A549 treated with AZD9567 at 1 μM for 4 hours (cell line): ENCODE measurements around the gene PTPN20. TPM values are rescaled to one million over a fixed set of nuclear protein-coding genes. Genes with fewer than 3 reads are reported as not detected.

Experiments
- total RNA-seq: library from RNA; stranded (reverse); fragments of 200-300 nt; extraction: Qiagen RNA extraction; gene quantifications from 5 replicates; pipeline ENCODE4 v1.2.3, GENCODE V29; 2022; ENCODE audit not compliant: insufficient read depth

The PTPN20 gene, protein sequence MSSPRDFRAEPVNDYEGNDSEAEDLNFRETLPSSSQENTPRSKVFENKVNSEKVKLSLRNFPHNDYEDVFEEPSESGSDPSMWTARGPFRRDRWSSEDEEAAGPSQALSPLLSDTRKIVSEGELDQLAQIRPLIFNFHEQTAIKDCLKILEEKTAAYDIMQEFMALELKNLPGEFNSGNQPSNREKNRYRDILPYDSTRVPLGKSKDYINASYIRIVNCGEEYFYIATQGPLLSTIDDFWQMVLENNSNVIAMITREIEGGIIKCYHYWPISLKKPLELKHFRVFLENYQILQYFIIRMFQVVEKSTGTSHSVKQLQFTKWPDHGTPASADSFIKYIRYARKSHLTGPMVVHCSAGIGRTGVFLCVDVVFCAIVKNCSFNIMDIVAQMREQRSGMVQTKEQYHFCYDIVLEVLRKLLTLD
- total RNA-seq = 3.2 to 8.2 TPM (median 4.5 TPM) in 5 replicates

DNA sequence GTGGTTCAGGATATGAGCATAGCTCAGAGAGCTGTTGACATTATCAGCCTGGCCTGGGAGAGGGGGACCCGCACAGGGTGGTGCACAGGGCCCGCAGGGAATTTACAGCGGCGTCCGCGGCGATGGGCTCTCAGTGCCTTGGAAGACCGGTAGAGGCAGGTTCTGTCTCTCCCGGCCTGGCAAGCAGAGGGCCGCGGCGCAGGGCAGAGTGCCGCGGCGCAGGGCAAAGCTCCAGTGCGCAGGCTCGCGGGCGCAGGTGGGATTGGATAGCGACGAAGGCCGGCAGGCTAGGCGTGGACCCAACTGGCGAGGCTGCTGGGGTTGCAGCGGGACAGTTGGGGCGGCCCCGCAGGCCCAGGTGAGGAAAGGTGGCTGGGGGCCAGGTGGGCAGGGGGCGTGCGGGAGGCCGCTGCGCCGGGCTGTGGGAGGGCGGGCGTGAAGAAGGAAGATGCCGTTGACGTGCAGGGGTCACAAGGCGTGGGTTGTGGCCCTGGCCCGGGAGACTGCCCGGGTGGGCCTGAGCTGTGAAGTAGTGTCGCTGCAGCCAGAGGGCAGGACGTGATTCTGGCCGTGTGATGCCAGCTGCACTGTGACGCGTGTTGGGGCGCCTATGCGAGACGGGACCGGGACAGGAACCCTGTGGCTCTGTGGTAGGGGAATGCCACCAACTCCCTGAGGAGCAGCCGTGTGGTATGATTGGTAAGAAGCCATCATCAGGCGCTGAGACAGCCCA, at the start of gene PTPN20:
Gene PTPN20 (plus strand): TSS at position 285 of the 733 bp plus-strand sequence. CDS start 21,072 bp downstream, outside the sequence.

